Measurements from ENCODE around the gene MRPL4. TPM values are rescaled to one million over a fixed set of nuclear protein-coding genes. Genes with fewer than 3 reads are reported as not detected.

The MRPL4 gene
- total RNA-seq, 2 experiments from 2014 or later = 148 to 155 TPM

- 0 out of 2 replicates have a peak, but pooled peaks have one; percentile 17 for TF ChIP-seq CTCF (conservative IDR thresholded peaks at IDR 0.05; ENCODE audit: low read length)
- TF ChIP-seq EZH2phosphoT487 (IDR thresholded peaks at IDR 0.05; ENCODE audit: borderline replicate concordance, low read depth, low read length) = no peak
- peak within 1 kb of the TSS; percentile 75 for H3K27ac ChIP-seq (ENCODE audit: low read depth, low read length, poor library complexity, severe bottlenecking)
- ChIA-PET CTCF (ENCODE audit: unreplicated experiment) (interaction anchor here (0.6 to 1.2 kb wide), 6 partner anchors 12 to 153 kb away, joined by 3 to 4 read pairs (median 3); partner anchors contain the start of gene TYK2), POLR2A (interaction anchor here (0.6 to 2.4 kb wide), 13 partner anchors 10 to 576 kb away, joined by 3 to 14 read pairs (median 4); partner anchors contain the start of genes ICAM4, ICAM5, RAVER1 and TYK2)
- no peaks in the 10 kb centered on the region for H4K20me1 ChIP-seq (ENCODE audit: insufficient read depth, low read length)
- H3K4me1 ChIP-seq (ENCODE audit: insufficient read depth, low read length, poor library complexity, severe bottlenecking) = peaks cover 31% of the 10 kb centered on the region
- peak within 1 kb of the TSS; percentile 66 for H3K4me3 ChIP-seq (ENCODE audit: low read depth, low read length, poor library complexity, severe bottlenecking)
- BruUV-seq (replicated peaks) = TSS peak; percentile 90
- H3K36me3 ChIP-seq (ENCODE audit: insufficient read depth, low read length) = 0 out of 2 replicates have a peak, but pooled peaks cover 3% of the 10 kb centered on the region
- H3K79me2 ChIP-seq (ENCODE audit: insufficient read depth, low read depth, low read length) = 0 out of 2 replicates have a peak, but pooled peaks cover 5% of the 10 kb centered on the region
- DNase-seq (ENCODE audit: low spot score) = peak; percentile 80
- intact Hi-C loops (cut with micrococcal nuclease; ENCODE audit: unreplicated experiment) = no loop called here
- H2AFZ ChIP-seq (ENCODE audit: low read length) = peak within 1 kb of the TSS; percentile 61; the same call in 1 of the 2 replicates
- peak within 1 kb of the TSS; percentile 86 for H3K4me2 ChIP-seq (ENCODE audit: low read length)
- no peaks in the 10 kb centered on the region for H3K9me2 ChIP-seq (ENCODE audit: insufficient read depth, low read length)
- no peaks in the 10 kb centered on the region for H3K9me3 ChIP-seq (ENCODE audit: low read length)
Measured at GRCh38 chr19:10270616-10271394, 18.8 kb downstream of the MRPL4 start, which contains the start of gene ICAM1. TSS of gene ICAM1 (plus strand) at chr19:10271120. CDS start at chr19:10271160, 40 bp downstream.

GRCh38 chr19:10271543-10272086, 19.6 kb downstream of the MRPL4 start:
- H2AFZ ChIP-seq (ENCODE audit: low read length) = peak overlapping the region; percentile 59; the same call in 1 of the 2 replicates
- peak; percentile 90 for DNase-seq (ENCODE audit: low spot score)
- no peak for TF ChIP-seq CTCF (conservative IDR thresholded peaks at IDR 0.05; ENCODE audit: low read length)
- TF ChIP-seq EZH2phosphoT487 (IDR thresholded peaks at IDR 0.05; ENCODE audit: borderline replicate concordance, low read depth, low read length) = no peak
- H3K4me2 ChIP-seq (ENCODE audit: low read length) = peak overlapping the region; percentile 86
- H3K36me3 ChIP-seq (ENCODE audit: insufficient read depth, low read length) = 0 out of 2 replicates have a peak, but pooled peaks cover 3% of the 10 kb centered on the region
- H3K79me2 ChIP-seq (ENCODE audit: insufficient read depth, low read depth, low read length) = 0 out of 2 replicates have a peak, but pooled peaks cover 5% of the 10 kb centered on the region
- no peaks in the 10 kb centered on the region for H3K9me2 ChIP-seq (ENCODE audit: insufficient read depth, low read length)
- peak overlapping the region; percentile 75 for H3K27ac ChIP-seq (ENCODE audit: low read depth, low read length, poor library complexity, severe bottlenecking)
- no peaks in the 10 kb centered on the region for H3K9me3 ChIP-seq (ENCODE audit: low read length)
- no peaks in the 10 kb centered on the region for H4K20me1 ChIP-seq (ENCODE audit: insufficient read depth, low read length)
- H3K4me3 ChIP-seq (ENCODE audit: low read depth, low read length, poor library complexity, severe bottlenecking) = peak overlapping the region; percentile 66
- H3K4me1 ChIP-seq (ENCODE audit: insufficient read depth, low read length, poor library complexity, severe bottlenecking) = peaks cover 31% of the 10 kb centered on the region
- intact Hi-C loops (cut with micrococcal nuclease; ENCODE audit: unreplicated experiment) = no loop called here
- CTCF ChIA-PET (ENCODE audit: unreplicated experiment) = interaction anchor here (0.8 to 1.3 kb wide), 5 partner anchors 13 to 154 kb away, joined by 3 to 4 read pairs (median 3); no protein-coding TSS in a partner anchor
- TSS peak; percentile 90 for BruUV-seq (replicated peaks)
- POLR2A ChIA-PET = interaction anchor here (0.6 to 2.4 kb wide), 12 partner anchors 9 to 179 kb away, joined by 3 to 14 read pairs (median 4); partner anchors contain the start of genes ICAM4, ICAM5, RAVER1 and TYK2
